NCI-H69 (cell line): ENCODE data around the gene SLCO3A1.

Experiments used
- DNase-seq: peaks from one replicate; lab custom pipeline; 2025; lab: John Stamatoyannopoulos, UW

The SLCO3A1 gene

GRCh38 chr15:92100751-92101150 is 247.2 kb downstream of the SLCO3A1 start:
- DNase-seq, result no peak

GRCh38 chr15:92101708-92102394 is 248.3 kb downstream of the SLCO3A1 start:
- DNase-seq, result no peak

- DNase-seq, result no peak
These were observed 248.9 kb downstream of the SLCO3A1 start for GRCh38 chr15:92102395-92102755.

DNA sequence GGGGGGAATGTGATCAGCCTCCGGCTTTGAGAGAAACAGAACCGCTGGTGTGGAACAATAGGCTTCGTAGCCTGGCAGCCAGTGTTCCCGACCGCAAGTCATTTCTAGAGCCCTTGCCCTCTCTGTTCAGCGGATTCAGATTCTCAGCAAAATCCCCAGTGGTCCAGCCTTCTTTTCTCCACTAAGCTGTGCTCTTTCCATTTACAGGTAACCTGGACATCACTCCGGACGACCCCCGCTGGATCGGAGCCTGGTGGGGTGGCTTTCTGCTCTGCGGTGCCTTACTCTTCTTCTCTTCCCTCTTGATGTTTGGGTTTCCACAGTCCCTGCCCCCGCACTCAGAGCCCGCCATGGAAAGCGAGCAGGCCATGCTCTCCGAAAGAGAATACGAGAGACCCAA is 250.6 kb downstream of the SLCO3A1 start:
- DNase-seq, result no peak

DNA sequence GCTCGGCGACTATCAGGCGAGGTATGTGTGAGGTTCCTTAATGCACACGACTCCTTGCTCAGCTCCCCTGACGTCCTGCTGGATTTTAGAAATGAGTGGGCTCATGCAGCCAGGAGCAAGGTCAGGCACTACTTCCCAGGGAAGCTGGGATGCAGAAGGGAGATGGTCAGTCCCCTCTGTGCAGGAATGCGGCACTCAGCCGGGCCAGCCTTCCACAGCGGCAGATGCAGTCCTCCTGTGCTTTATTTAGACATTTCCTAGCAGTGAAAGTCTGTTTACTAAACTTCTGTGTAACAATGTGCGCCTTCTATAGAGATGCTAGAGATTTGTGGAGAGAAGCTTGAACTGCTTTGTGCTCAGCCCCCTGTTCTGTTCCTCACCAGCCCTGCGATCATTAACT is 252.1 kb downstream of the SLCO3A1 start:
- no peak for DNase-seq

GRCh38 chr15:92107510-92107909 is 254.0 kb downstream of the SLCO3A1 start:
- DNase-seq, result peak; percentile 4

DNA sequence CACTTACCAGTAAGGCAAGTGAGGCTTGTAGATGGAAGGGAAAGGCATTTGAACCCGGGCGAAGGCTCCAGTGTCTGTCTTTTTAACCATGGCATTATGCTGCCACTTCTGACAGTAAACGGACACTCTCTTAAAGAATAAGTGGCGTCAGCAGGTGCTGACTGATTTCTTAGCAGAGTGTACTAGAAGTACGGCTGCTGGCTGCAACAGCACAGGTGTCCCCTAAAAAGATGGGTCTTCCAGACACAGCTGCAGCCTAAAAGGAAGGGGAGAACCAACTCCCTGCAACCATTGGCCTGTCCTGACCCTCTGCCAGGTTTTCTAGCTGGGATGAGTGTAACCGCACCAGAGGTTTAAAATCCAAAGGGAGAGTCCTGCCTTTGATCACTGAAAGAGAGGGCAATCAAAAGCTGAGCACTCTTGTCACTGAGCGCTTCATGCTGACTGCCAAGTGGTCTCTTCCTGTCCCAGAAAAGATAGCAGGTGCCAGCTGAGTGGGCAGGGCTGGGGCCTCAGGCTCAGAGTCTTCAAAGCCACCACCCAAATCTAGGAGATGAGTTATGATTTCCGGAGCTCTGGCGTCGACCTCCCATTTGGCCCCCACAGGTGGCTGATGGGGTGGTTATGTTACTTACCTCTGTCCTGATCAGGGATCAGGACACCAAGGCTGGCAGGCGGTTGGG is 255.8 kb downstream of the SLCO3A1 start:
- no peak for DNase-seq

DNA sequence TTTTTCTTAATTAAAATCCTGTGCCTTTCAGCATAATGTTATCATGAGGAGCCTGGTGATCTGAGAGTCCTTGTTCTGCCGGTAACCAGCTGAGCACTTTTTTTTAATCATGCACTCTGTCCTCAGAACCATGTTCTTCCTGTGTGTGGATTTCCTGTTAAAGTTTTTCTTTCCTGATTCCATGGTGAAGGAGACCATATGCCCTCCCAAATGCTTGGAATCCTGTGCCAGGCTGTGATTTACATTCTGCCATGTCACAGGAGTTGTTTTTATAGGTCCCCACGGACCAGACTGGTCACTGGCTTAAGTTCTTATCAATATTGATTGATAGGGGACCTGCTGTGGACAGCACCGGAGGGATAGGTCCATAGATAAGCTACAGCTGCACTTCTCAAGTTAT is 257.8 kb downstream of the SLCO3A1 start:
- DNase-seq, result no peak

- DNase-seq, result no peak
These were observed 258.2 kb downstream of the SLCO3A1 start for GRCh38 chr15:92111751-92112150.

- no peak for DNase-seq
These were observed 258.7 kb downstream of the SLCO3A1 start for GRCh38 chr15:92112180-92112579.

DNA sequence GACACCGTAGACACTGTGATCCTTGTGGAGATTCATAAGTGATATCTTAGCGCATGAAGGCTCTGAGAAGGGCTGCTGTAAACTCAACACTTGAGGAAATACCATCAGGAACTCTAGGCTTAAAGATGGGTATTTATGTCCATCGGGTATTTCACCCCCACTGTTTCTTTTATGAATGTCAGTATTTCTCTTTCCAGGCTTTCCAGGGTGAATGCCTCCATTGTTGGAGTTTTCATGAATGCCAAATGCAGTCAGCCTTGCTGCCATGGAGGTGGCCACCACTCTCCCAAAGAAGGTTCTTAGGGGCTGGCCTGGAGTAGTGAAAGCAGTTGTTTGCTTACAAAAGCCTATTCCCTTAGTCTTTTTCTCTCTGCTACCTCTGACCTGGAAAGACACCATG is 259.2 kb downstream of the SLCO3A1 start:
- DNase-seq, result no peak

GRCh38 chr15:92113832-92114231 is 260.3 kb downstream of the SLCO3A1 start:
- DNase-seq, result no peak

GRCh38 chr15:92115834-92116233 is 262.3 kb downstream of the SLCO3A1 start:
- no peak for DNase-seq

- DNase-seq, result no peak
These were observed 262.8 kb downstream of the SLCO3A1 start for GRCh38 chr15:92116330-92116729.

- no peak for DNase-seq
These were observed 263.8 kb downstream of the SLCO3A1 start for GRCh38 chr15:92117261-92117731.

DNA sequence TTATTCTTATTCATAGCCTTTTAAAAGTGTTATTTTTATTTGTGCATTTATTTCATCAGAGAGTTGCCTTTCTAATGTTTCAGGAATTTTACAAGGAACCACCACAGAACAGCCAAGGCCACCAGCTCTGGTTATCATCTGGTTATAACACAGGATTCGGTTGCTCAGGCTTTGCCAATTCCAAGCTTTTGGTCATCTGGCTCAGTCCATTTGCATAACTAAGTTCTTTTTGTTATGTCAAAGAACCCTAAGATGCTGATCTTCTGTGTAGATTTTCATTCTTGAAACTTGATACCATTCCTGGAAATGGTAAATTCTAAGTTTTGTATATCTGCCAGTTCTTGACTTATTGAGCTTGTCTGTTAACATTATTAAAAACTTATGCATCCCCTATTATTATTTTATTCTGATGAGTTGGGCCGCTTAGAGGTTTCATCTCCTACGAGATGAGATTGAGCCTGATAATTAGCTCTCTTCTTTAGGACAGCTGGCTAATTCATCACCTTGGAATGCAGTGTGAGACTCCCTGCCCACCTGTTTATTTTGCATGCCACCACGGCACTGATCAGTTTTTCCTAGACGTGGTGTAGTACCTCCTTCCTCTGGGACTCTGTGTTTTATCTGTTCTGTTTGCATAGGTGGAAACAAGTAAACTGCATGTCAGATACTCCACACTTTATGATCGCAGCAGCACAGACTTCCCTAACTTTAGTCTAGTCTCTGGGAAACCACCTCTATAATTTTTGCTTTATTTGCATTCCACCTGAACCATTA is 264.8 kb downstream of the SLCO3A1 start:
- DNase-seq, result no peak

DNA sequence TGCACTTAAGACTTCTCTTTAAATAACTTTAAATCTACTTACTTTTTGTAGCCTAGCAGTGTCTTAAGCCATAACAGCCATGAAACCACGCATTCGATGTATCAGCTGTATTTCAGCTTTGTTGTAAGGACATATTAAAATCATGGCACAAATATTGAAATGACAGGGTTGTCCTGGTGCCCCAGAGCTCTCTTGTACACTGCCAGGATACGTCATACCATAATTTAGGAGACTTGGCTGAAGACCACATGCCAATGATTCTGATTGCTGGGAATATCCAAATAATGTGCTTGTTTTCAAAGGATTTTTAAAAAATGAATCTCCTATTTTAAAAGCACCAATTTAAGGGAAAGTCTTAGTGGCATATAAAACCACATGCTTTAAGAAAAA is 265.4 kb downstream of the SLCO3A1 start:
- DNase-seq, result no peak

DNA sequence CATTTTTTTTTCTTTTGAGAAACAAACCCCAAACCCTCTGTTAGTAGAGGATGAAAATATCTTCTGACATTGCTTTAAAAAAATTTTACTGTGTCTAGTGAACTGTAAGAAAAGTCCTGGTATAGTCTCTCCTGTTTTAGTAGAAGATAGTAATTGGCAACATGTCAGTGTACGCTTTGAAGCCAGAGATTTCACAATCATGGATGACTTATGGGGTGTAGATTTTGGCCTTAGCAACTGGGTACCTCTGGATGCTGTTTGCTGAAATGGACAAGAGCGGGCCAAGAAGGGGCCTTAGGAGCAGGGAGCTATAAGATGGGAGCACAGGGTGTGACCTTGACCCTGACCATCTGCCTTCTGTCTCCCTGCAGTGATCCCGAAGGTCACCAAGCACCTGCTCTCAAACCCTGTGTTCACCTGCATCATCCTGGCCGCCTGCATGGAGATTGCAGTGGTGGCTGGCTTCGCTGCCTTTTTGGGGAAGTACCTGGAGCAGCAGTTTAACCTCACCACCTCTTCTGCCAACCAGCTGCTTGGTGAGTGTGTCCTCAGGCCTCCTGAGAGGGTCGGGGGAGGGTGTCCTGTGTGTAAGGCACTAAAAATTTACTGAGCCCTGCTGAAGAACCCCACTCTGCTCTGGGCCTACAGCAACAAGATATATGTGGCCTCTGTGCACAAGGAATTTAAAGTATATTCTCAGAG is 266.7 kb downstream of the SLCO3A1 start:
- no peak for DNase-seq

DNA sequence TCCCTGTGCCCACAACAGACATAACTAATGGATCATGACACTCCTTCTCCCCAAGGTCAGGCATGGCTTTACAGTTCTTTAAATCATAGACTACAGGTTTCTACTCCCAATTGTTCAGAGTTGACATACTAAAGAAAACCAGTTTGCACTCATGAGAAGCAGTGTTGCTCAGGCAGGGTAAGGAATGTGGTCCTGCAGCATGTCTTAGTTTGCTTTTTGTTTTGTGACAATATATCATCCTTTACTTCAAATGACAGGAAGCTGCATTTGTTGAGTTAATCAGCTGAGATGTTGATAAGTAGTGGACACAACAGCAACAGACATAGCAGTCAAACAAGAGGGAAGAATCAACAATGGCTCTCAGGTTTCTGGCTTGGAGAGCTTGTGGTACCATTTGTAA is 267.5 kb downstream of the SLCO3A1 start:
- DNase-seq, result no peak

- DNase-seq, result no peak
These were observed 268.8 kb downstream of the SLCO3A1 start for GRCh38 chr15:92122259-92122658.

DNA sequence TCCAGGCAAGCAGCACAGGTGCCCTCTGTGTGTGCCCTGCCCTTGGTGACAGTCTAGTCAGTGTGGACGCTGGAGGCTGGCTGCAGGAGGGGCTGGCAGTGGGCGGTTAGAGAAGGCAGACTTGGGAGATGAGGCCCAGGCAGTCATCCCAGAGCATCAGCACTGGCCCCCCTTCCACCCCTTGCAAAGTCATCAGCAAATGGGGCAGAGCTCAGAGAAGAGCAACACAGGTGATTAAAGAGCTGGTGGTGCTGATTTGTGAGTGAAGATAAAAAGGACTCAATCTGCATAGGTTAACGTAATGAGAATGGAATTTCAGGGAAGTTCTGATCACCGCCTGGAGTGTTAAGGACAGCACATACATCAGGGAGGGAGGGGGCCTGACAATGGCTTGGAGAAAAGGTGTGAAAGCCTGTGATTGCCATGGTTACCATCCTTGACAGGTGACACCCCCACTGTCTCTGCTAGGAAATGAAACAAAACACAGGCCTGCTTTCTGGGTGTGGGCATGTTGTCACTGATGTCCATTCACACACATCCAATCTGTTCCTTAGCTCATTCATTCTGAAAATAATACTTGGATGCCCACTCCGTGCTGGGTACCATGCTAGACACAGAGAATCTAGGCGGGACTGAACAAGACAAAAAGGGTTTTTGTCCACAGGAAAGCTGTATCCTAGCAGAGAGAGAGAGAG is 270.6 kb downstream of the SLCO3A1 start:
- no peak for DNase-seq

- DNase-seq, result no peak
These were observed 271.1 kb downstream of the SLCO3A1 start for GRCh38 chr15:92124657-92125010.
